AG04449 (cell line): ENCODE measurements around the gene ZNF619.

Experiments used
- CTCF ChIA-PET: fragments of 350-600 bp; formaldehyde crosslinking; extraction: SDS; loops from one replicate; lab custom pipeline; 2021; ENCODE audit warnings: antibody characterized with exemption; lab: Yijun Ruan, JAX
- POLR2A ChIA-PET: fragments of 400-600, 350-600 bp; formaldehyde crosslinking; extraction: SDS; loops from one replicate; lab custom pipeline; 2020; ENCODE audit warnings: antibody characterized with exemption, inconsistent platforms; lab: Yijun Ruan, JAX
- DNase-seq: peaks from one replicate; pipeline ENCODE4 v3.0.0-alpha.2; 2010; ENCODE audit warnings: low read depth, low spot score
- H3K4me3 ChIP-seq: 2 replicates; pipeline ENCODE4 v1.5.1; 2011; ENCODE audit warnings: low read depth, mild to moderate bottlenecking, control low read depth, low read length
- TF ChIP-seq, protein P1 (sequence below): IDR thresholded peaks from one replicate; pipeline ENCODE4 v1.5.1; 2011; ENCODE audit warnings: mild to moderate bottlenecking, moderate library complexity, low read length, control low read depth, inconsistent platforms; ENCODE audit not compliant: insufficient read depth; ENCODE audit errors: missing control alignments

Gene ZNF619

DNA sequence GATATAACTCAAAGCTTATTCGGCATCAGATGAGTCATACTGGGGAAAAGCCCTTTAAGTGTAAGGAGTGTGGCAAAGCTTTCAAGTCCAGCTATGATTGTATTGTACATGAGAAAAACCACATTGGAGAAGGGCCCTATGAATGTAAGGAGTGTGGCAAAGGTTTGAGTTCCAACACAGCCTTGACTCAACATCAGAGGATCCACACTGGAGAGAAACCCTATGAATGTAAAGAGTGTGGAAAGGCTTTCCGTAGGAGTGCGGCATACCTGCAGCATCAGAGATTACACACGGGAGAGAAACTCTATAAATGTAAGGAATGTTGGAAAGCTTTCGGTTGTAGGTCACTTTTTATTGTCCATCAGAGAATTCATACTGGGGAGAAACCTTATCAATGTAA lies 55.3 kb downstream of the ZNF619 start:
- TF ChIP-seq, protein P1, sequence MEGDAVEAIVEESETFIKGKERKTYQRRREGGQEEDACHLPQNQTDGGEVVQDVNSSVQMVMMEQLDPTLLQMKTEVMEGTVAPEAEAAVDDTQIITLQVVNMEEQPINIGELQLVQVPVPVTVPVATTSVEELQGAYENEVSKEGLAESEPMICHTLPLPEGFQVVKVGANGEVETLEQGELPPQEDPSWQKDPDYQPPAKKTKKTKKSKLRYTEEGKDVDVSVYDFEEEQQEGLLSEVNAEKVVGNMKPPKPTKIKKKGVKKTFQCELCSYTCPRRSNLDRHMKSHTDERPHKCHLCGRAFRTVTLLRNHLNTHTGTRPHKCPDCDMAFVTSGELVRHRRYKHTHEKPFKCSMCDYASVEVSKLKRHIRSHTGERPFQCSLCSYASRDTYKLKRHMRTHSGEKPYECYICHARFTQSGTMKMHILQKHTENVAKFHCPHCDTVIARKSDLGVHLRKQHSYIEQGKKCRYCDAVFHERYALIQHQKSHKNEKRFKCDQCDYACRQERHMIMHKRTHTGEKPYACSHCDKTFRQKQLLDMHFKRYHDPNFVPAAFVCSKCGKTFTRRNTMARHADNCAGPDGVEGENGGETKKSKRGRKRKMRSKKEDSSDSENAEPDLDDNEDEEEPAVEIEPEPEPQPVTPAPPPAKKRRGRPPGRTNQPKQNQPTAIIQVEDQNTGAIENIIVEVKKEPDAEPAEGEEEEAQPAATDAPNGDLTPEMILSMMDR: no peak
- no peak overlapping the region for H3K4me3 ChIP-seq
- POLR2A ChIA-PET: no interaction called here
- no peak for DNase-seq
- CTCF ChIA-PET: no interaction called here

DNA sequence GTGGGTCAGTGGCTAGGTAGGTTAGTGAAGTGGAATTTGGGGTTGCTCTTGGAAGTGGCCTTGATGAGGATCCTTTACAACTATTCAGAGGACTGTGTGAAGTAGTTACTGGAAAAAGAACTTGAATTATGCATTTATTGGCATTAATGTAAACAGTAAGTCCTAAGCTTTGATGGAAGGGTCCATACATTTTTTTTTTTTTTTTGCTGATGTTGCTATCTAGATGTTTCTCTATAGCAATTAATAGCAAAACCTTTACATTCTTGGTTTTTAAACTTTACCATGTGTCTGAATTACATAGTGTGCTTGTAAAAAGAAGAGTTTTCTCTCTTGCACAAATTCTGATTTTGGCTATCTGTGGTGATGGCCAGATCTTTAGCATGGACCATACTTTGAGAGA lies 57.4 kb downstream of the ZNF619 start:
- TF ChIP-seq, protein P1: no peak
- no peak overlapping the region for H3K4me3 ChIP-seq
- DNase-seq: no peak
- POLR2A ChIA-PET: no interaction called here
- CTCF ChIA-PET: no interaction called here
